ENCODE measurements around the gene STAB2.

Gene STAB2

DNA sequence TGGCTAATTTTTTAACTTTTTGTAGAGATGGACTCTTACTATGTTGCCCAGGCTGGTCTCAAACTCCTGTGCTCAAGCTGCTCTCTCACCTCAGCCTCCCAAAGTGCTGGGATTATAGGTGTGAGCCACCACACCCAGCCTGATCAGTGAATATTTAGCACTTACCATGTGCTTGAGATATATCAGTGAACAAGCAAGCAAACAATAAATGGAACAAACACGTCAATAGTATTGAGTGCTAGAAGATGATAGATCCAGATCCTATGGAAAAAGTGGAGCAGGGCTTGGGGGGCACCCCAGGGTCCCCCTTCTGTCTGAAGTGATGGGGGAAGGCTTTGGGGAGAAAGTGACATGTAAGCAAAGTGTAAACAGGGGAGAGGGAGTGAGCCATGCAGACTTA is 170.2 kb downstream of the STAB2 start:
- no peak for DNase-seq (ENCODE audit: low read depth)
- TF ChIP-seq CTCF (IDR thresholded peaks at IDR 0.05; ENCODE audit: control insufficient read depth, insufficient read depth, low read depth, low read length, missing control alignments), result no peak
- H3K4me3 ChIP-seq (ENCODE audit: control insufficient read depth, low read depth, low read length), result no peak overlapping the region

DNA sequence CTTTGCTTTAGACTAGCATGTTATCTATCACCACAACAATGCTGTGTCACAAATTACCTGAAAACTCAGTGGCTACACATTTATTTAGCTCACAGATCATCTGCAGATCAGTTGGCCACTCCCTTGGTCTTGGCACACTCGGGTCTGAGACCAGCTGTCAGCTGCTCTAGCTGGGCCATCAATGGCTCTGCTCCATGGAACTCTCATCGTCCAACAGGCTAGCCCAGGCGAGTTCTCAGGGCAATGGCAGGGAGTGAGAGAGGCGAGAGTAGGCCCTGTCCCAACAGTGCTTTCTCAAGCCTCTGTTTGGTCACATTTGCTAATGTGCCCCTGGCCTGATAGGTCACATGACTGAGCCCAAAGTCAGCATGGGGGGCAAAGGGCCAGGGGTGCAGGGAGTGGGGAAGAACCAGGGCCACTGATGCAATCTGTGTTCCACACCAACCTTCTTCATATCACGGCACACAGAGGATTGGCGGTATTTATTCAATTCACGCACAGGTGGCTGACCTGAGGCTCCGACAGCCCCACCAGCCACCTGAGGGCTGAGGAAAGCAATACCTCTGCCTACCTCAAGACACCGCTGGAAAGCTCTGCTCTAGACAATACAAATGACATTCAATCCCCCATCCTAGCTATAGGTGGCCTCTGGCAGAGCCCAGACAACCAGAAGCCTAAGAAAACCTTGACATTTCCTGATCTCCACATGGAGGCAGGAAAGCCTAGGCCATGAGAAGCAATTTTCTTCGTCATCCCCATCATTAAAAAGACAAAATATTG is 171.4 kb downstream of the STAB2 start:
- H3K4me3 ChIP-seq (ENCODE audit: control insufficient read depth, low read depth, low read length), result no peak overlapping the region
- DNase-seq (ENCODE audit: low read depth), result no peak
- no peak for TF ChIP-seq CTCF (IDR thresholded peaks at IDR 0.05; ENCODE audit: control insufficient read depth, insufficient read depth, low read depth, low read length, missing control alignments)

DNA sequence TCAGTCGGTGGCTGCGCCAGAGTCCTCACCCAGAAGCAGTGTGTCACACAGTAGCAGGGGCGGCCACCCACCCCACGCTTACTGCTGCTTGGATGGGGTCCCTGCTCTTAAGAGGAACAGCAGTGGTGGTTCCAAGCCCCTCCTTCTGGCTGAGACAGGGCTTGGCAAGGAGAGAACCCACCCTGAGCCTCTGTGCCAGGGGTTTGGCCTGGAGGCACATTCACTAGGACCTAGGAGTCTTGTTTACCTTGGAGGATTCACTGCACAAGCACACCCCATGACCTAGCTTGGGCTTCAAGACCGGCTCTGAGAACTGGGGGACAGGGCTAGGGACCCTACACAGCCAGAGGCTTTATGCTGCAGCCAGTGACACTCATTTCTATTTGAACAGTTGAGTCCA is 175.4 kb downstream of the STAB2 start:
- DNase-seq (ENCODE audit: low read depth), result no peak
- TF ChIP-seq CTCF (IDR thresholded peaks at IDR 0.05; ENCODE audit: control insufficient read depth, insufficient read depth, low read depth, low read length, missing control alignments), result no peak
- no peak overlapping the region for H3K4me3 ChIP-seq (ENCODE audit: control insufficient read depth, low read depth, low read length)

- no peak overlapping the region for H3K4me3 ChIP-seq (ENCODE audit: control insufficient read depth, low read depth, low read length)
- TF ChIP-seq CTCF (IDR thresholded peaks at IDR 0.05; ENCODE audit: control insufficient read depth, insufficient read depth, low read depth, low read length, missing control alignments), result no peak
- DNase-seq (ENCODE audit: low read depth), result no peak
These were observed 178.2 kb downstream of the STAB2 start for GRCh38 chr12:103765322-103765721.

- no peak overlapping the region for H3K4me3 ChIP-seq (ENCODE audit: control insufficient read depth, low read depth, low read length)
- no peak for TF ChIP-seq CTCF (IDR thresholded peaks at IDR 0.05; ENCODE audit: control insufficient read depth, insufficient read depth, low read depth, low read length, missing control alignments)
- DNase-seq (ENCODE audit: low read depth), result no peak
These were observed 179.0 kb downstream of the STAB2 start for GRCh38 chr12:103766028-103766427.

DNA sequence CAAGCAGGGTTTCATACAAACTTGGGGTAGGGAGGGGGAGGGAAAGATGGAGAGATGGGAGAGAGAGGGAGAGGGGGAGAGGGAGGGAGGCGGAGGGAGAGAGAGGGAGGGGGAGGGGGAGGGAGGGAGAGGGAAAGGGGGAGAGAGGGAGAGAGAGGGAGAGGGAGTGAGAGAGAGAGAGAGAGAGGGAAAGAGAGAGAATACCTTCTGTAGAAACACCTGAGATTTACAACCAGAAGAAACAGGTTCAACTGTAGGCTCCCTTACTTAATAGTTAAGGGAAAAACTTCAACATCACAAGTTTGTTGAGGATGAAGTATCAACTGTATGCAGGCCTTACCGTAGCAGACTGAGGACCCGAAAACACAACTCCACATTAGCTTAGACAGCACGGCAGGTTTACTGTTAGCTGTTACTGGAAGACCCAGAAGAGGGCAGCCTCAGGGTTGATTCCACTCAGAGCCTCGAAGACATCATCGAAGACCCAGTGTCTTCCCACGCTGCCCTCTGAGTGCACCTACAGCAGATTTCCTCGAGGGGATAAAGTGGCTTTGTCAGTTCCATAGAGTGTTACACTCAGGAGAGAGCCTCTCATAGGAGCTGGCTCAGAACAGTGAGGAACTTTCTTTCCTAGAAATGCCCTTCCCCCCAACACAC is 181.5 kb downstream of the STAB2 start:
- no peak overlapping the region for H3K4me3 ChIP-seq (ENCODE audit: control insufficient read depth, low read depth, low read length)
- no peak for DNase-seq (ENCODE audit: low read depth)
- TF ChIP-seq CTCF (IDR thresholded peaks at IDR 0.05; ENCODE audit: control insufficient read depth, insufficient read depth, low read depth, low read length, missing control alignments), result no peak
